Glutamatergic neuron (in vitro differentiated cells): Measurements from ENCODE around the gene ST8SIA2. TPM values are rescaled to one million over a fixed set of nuclear protein-coding genes. Genes with fewer than 3 reads are reported as not detected.

Experiments
- DNase-seq: peaks from one replicate; pipeline ENCODE4 v3.0.0; 2022
- H3K27ac Mint-ChIP-seq: one replicate; pipeline ENCODE4 v1.8.0; 2020; ENCODE audit warnings: mild to moderate bottlenecking, mixed read lengths, inconsistent platforms; ENCODE audit not compliant: unreplicated experiment
- H3K27me3 Mint-ChIP-seq: one replicate; pipeline ENCODE4 v1.8.0; 2020; ENCODE audit warnings: mild to moderate bottlenecking, moderate library complexity, mixed read lengths, inconsistent platforms; ENCODE audit not compliant: unreplicated experiment
- H3K36me3 Mint-ChIP-seq: one replicate; pipeline ENCODE4 v1.8.0; 2020; ENCODE audit warnings: mild to moderate bottlenecking, mixed read lengths, inconsistent platforms; ENCODE audit not compliant: unreplicated experiment
- H3K4me1 Mint-ChIP-seq: one replicate; pipeline ENCODE4 v1.8.0; 2020; ENCODE audit warnings: mild to moderate bottlenecking, low read depth, mixed read lengths, inconsistent platforms; ENCODE audit not compliant: unreplicated experiment
- H3K4me3 Mint-ChIP-seq: one replicate; pipeline ENCODE4 v1.8.0; 2020; ENCODE audit warnings: mild to moderate bottlenecking, mixed read lengths, inconsistent platforms; ENCODE audit not compliant: unreplicated experiment
- H3K9me3 Mint-ChIP-seq: one replicate; pipeline ENCODE4 v1.8.0; 2020; ENCODE audit warnings: mild to moderate bottlenecking, moderate library complexity, mixed read lengths, inconsistent platforms; ENCODE audit not compliant: unreplicated experiment
- total RNA-seq: library from RNA; stranded (reverse); fragmentation: NEBNext Ultra II Directional; extraction: Animal tissue kit (Norgen Biotek cat#: 25700); gene quantifications from one replicate; pipeline ENCODE4 v1.2.1, GENCODE V29; 2021; ENCODE audit not compliant: unreplicated experiment
- TF ChIP-seq, protein P1 (sequence below): fragments of 200-600 bp; sonication (generic); IDR thresholded peaks from one replicate; pipeline ENCODE4 v1.5.0; 2021; ENCODE audit not compliant: partially characterized antibody, unreplicated experiment

Gene ST8SIA2
- total RNA-seq, 1 donor from 2014 or later = 30.4 TPM

DNA sequence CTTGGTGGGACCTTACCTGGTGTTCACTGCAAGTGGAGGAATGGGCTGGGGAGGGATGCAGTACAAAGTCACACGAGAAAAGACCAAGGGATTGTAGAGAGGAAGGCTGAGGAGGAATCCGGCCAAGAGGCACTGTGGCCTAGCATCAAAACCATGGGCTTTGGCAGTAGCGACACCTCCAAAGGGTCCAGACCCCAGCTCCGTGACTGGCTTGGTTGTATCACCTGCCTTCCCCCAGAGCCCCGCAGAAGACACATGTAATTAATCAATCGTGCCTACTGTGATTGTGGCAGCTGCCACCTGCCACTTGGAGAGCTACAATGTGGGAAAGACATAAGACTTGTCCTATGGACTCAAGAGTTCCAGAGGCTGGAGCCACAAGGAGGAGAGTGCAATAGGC, 54.7 kb downstream of the ST8SIA2 start:
- no peaks in the 10 kb centered on the region for H3K27me3 Mint-ChIP-seq
- peaks cover 9% of the 10 kb centered on the region for H3K36me3 Mint-ChIP-seq
- no peaks in the 10 kb centered on the region for H3K4me1 Mint-ChIP-seq
- no peak for DNase-seq
- H3K27ac Mint-ChIP-seq = no peak overlapping the region
- TF ChIP-seq, protein P1, sequence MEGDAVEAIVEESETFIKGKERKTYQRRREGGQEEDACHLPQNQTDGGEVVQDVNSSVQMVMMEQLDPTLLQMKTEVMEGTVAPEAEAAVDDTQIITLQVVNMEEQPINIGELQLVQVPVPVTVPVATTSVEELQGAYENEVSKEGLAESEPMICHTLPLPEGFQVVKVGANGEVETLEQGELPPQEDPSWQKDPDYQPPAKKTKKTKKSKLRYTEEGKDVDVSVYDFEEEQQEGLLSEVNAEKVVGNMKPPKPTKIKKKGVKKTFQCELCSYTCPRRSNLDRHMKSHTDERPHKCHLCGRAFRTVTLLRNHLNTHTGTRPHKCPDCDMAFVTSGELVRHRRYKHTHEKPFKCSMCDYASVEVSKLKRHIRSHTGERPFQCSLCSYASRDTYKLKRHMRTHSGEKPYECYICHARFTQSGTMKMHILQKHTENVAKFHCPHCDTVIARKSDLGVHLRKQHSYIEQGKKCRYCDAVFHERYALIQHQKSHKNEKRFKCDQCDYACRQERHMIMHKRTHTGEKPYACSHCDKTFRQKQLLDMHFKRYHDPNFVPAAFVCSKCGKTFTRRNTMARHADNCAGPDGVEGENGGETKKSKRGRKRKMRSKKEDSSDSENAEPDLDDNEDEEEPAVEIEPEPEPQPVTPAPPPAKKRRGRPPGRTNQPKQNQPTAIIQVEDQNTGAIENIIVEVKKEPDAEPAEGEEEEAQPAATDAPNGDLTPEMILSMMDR = no peak
- no peak overlapping the region for H3K4me3 Mint-ChIP-seq
- H3K9me3 Mint-ChIP-seq = no peaks in the 10 kb centered on the region

DNA sequence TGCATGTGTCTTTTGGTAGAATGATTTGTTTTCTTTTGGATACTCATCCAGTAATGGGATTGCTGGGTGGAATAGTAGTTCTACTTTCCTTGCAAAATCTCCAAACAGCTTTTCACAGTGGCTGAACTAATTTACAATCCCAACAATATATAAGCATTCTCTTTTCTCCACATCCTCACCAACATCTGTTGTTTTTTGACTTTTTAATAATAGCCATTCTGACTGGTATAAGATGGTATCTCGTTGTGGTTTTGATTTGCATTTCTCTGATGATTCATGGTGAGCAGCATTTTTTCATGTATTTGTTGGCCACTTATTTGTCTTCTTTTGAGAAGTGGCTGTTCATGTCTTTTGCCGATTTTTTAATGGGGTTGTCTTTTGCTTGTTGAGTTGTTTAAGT, 55.8 kb downstream of the ST8SIA2 start:
- H3K36me3 Mint-ChIP-seq = peaks cover 9% of the 10 kb centered on the region
- no peaks in the 10 kb centered on the region for H3K4me1 Mint-ChIP-seq
- no peak overlapping the region for H3K27ac Mint-ChIP-seq
- TF ChIP-seq, protein P1 = no peak
- no peak overlapping the region for H3K4me3 Mint-ChIP-seq
- H3K9me3 Mint-ChIP-seq = no peaks in the 10 kb centered on the region
- no peaks in the 10 kb centered on the region for H3K27me3 Mint-ChIP-seq
- no peak for DNase-seq

DNA sequence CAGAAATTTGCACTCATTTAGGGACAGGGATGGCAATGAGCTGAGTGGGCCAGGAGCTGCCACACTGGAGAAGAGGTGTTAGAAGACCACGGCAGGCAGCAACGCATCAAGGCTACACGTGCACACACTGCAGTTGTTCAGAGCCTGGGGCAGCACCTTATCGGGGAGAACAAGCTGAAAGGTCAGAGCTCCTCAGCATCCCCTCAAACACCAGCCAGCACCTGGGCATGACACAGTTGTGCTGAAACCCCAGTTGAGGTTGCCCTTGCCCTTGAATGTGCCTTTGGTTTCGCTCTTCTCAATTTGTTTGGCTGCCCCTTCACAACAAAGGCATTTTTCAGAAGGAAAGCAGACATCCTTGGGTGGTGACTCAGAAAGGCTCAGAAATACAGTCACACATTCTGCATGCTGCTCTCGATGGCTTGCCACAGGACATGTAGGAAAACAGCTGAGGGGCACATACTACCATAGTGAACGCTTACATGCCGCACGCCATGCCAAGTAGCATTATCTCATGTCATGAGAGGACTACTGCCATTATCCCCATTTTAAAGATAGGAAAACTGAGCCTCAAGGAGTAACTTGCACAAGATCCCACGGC, 57.6 kb downstream of the ST8SIA2 start:
- Mint-ChIP-seq H3K4me1 (no peaks in the 10 kb centered on the region), H3K27ac (no peak overlapping the region)

DNA sequence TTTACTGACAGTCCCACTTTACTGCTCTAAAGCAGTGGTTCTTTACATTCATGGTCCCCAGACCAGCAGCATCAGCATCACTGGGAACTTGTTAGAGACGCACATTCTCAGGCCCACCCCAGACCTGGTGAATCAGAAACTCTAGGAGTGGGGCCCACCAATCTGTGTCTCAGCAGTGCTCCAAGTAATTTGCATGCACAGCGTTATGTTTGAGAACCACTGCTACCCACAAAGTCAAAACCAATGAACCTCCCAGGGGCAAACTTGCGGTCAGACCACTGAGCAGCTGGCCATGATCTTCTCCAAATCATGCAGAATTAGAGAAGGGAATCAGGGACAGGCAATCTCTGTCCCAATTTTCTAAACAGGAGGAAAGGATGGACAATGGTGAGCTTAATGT, 58.5 kb downstream of the ST8SIA2 start:
- peaks cover 9% of the 10 kb centered on the region for H3K36me3 Mint-ChIP-seq
- H3K27me3 Mint-ChIP-seq = no peaks in the 10 kb centered on the region
- no peaks in the 10 kb centered on the region for H3K4me1 Mint-ChIP-seq
- TF ChIP-seq, protein P1 = no peak
- no peak overlapping the region for H3K4me3 Mint-ChIP-seq
- H3K27ac Mint-ChIP-seq = no peak overlapping the region
- no peak for DNase-seq
- H3K9me3 Mint-ChIP-seq = no peaks in the 10 kb centered on the region

More for the DNA sequence above, 57.6 kb downstream of the ST8SIA2 start:
- H3K9me3 Mint-ChIP-seq = no peaks in the 10 kb centered on the region
- H3K4me3 Mint-ChIP-seq = no peak overlapping the region
- no peak for DNase-seq
- H3K27me3 Mint-ChIP-seq = no peaks in the 10 kb centered on the region
- peaks cover 9% of the 10 kb centered on the region for H3K36me3 Mint-ChIP-seq
- TF ChIP-seq, protein P1 = no peak

DNA sequence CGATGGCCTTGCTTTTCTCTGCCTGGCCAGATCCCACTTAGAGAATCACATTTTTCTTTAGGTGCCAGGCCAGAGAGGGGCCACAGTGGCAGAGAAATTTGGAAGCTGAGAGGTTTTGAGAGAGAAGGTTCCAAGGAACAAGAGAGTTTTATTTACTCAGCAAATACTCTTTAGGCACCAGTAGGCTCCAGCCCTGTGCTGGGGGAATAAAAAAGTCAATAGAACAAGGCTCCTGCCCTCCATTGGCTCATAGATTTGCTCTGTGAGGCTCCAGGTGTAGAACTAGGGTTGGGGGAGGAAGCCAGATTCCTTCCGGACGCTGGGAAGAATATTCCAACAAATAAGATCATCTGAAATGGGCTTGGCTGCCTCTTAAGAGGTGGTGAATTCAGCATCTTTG, 59.9 kb downstream of the ST8SIA2 start:
- H3K4me1 Mint-ChIP-seq = no peaks in the 10 kb centered on the region
- no peaks in the 10 kb centered on the region for H3K27me3 Mint-ChIP-seq
- DNase-seq = no peak
- H3K9me3 Mint-ChIP-seq = no peaks in the 10 kb centered on the region
- TF ChIP-seq, protein P1 = no peak
- no peak overlapping the region for H3K4me3 Mint-ChIP-seq
- H3K36me3 Mint-ChIP-seq = peaks cover 22% of the 10 kb centered on the region
- no peak overlapping the region for H3K27ac Mint-ChIP-seq
